GM18858 (cell line): ENCODE results near the gene ARHGEF12.

Source experiments
- ATAC-seq: cut with Tn5 transposase; IDR thresholded peaks from one replicate; pipeline ENCODE4 v1.9.1; 2021; ENCODE audit not compliant: unreplicated experiment

The ARHGEF12 gene

DNA sequence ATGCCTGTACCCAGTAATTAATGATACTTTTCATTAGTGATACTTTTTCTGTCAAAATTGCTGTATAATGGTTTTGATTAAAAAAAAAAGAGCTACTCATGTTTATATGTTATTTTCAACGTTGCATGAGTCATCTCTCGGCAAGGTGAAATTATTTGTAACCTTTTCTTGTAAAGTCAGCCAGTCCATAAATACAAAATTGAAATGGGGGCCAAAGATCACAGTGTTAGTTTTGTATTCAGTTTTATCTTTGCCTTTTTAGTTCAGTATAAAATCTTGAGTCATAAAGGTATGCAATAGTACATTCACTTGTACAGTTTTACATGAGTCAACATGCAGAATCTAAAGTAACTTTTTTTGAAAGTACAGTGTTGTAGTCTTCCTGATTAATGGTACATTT, 4.3 kb downstream of the ARHGEF12 start:
- ATAC-seq = no peak

DNA sequence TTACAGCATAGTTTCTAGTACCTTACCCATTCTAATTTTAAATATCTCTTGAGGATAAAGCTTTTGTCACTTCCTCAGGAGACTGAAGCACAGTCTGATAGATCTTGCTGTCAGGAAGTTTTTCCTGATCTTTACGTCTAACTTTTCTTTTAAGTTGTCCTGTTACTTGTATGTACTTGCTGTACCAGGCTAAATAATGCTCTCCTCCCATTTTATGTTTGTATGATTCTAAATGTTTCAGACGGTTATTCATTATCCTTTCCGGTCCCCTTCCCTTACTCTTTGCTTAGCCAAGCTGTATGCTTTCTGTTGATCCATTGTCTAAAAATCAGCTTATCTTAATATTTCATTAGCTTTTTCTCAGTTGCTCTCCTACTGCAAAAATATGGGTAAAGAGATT, 6.0 kb downstream of the ARHGEF12 start:
- ATAC-seq = no peak

DNA sequence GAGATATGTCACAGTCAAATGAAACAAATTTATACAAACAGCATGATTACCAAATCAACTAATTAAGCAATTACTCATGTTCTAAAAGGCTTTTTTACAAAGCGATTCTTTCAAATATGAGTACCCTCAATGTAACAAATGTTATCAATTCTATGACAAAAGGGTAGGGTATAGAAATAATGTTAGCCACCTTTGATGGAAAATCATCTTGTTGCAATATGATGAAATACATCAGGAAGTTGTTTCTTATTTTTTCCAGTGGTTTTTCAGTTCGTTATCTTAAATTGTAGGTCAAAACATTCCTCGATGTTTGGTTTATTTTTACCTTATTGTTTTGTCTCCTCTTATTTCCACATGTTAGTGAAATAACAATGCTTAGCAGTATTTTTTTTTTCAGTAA, 6.5 kb downstream of the ARHGEF12 start:
- no peak for ATAC-seq

DNA sequence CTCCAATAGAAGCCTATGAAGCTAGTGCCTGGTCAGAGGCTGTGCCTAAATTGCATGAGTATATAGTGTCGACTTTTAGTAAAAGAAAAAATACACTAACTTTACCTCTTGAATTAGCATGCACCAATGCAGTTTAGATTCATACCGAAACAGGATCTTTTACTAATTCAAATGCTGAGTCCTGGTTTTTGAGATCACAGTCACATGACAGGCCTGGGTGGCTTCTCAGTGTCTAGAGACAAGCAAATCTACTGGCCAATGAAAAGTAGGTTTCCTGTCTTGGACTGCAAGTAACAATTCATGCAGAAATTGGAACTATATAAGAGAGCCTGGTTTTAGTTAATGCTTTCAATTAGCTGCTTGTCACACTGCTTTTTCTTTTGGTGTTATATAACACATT, 7.2 kb downstream of the ARHGEF12 start:
- peak; percentile 42 for ATAC-seq

DNA sequence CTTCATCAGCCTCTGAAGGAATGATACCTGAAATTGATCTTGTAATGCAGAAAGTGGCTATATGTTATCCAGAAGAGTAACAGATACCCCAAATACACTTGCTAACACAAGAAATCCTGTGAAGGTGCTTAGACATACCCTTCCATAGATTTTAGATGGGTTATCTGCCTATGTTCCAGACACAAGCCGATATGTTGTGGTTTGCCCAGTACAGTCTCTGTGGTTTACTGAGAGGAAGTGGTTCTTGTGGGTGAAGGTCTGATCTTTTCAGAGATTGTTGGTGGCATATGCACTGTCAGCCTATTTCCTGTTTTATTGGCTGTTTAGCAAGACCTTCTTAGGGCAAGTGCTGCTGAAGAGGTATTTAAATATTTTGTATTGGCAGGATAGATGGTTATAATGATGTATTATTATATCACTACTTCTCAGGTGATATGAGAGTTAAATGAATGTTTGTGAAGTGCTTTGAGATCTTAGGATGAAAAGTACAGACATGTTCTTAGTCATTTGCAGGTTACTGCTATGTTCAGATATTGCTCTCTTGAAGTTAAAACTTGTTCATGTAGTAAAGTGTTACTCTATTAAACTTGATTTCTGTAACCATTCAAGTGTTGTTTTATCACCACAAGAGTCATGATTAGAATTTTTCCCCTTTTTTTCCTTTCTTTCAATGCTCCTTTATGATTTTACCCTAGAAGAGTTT, 8.2 kb downstream of the ARHGEF12 start:
- peak; percentile 73 for ATAC-seq

DNA sequence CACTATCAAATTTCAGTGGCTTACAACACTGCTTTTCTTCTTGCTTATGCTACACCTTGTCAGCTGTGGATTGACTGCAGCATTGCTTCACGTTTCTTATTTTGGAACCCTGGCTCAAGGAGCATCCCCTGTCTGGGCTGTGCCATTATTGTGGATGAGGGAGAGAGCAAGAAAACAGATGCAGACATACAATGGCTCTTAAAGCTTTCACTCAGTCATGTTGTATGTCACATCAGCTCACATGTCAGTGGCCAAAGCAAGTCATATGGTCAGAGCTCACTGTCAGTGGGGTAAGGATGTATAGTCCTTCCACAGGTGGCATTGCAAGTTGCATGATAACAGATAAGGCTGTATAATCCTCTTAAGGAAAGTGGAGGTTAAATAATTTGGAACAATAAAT, 10.0 kb downstream of the ARHGEF12 start:
- no peak for ATAC-seq

GRCh38 chr11:120350637-120351036, 14.4 kb downstream of the ARHGEF12 start:
- no peak for ATAC-seq

DNA sequence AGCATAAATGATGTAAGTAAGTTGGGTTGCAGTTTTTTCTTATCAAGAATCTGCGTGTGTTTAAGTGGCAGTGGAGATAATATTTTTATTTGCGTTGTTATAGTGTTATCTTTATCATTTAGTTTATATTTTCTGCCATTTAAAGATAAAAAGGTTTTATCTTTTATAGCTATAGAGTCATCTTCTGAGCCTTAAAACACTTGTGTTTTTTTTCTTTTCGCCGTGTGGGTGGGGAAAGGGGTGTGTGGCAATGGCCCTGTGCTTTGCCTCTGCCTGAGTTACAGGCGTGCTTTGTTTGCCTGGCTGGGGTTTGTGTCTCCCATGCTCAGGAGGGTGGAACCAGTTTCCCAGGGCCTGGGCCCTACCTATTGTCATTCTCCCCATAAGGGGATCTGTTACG, 16.2 kb downstream of the ARHGEF12 start:
- no peak for ATAC-seq

GRCh38 chr11:120354068-120354467, 17.9 kb downstream of the ARHGEF12 start:
- ATAC-seq = no peak

- ATAC-seq = no peak
Measured at GRCh38 chr11:120354779-120355178, 18.6 kb downstream of the ARHGEF12 start.

- no peak for ATAC-seq
Measured at GRCh38 chr11:120357620-120358019, 21.4 kb downstream of the ARHGEF12 start.

GRCh38 chr11:120358729-120359128, 22.5 kb downstream of the ARHGEF12 start:
- ATAC-seq = no peak

GRCh38 chr11:120363436-120363835, 27.2 kb downstream of the ARHGEF12 start:
- ATAC-seq = no peak

DNA sequence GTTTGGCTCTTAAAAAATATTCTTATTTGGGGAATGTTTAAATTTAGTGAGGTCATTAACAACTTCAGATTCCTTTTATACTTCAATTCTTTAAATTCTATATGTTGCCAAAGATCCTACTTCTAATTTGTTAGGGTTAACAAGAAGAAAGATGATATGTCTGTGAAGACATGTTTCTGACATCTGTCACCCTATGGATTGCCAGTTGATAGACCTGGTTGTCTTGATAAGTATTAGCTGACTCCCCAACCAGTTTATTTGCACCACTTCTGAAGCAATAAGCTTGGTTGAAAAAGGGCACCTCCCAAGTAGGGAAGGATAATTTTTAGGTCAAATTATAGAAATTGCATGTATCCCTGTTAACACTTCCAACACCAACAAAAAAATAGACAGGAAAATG, 29.3 kb downstream of the ARHGEF12 start:
- ATAC-seq = no peak

GRCh38 chr11:120372296-120372695, 36.1 kb downstream of the ARHGEF12 start:
- no peak for ATAC-seq

GRCh38 chr11:120375076-120375475, 38.9 kb downstream of the ARHGEF12 start:
- no peak for ATAC-seq

DNA sequence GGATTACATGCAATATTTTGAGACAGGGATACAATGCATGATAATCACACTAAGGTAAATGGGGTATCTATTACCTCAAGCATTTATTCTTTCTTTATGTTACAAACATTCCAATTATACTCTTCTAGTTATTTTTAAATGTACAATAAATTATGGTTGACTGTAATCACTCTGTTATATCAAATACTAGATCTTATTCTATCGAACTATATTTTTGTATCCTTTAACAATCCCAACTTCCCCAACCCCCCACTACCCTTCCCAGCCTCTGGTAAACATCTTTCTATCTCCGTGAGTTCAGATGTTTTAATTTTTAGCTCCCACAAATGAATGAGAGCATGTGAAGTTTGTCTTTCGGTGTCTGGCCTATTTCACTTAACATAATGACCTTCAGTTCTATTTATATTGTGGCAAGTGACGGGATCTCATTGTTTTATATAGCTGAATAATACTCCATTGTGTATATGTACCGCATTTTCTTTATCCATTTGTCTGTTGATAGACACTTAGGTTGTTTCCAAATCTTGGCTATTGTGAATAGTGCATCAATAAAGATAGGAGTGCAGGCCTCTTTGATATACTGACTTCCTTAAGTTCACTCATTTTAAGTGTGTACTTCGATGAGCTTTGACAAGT, 40.5 kb downstream of the ARHGEF12 start:
- no peak for ATAC-seq

DNA sequence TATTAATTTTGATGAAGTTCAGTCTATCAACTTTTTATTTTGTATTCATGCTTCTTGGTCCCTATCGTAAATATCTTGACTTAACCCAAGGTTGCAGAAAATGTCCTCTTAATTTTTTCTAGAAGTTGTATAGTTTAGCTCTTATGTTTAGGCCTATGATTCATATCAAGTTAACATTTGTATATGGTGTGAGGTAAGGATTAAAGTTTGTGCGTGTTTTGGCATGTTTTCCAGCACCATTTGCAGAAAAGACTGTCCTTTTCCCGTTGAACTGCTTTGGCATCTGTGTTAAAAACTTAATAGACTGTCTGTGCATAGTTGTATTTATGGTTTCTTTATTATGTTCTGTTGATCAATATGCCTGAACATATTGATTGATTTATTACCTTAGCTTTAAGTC, 42.3 kb downstream of the ARHGEF12 start:
- no peak for ATAC-seq

DNA sequence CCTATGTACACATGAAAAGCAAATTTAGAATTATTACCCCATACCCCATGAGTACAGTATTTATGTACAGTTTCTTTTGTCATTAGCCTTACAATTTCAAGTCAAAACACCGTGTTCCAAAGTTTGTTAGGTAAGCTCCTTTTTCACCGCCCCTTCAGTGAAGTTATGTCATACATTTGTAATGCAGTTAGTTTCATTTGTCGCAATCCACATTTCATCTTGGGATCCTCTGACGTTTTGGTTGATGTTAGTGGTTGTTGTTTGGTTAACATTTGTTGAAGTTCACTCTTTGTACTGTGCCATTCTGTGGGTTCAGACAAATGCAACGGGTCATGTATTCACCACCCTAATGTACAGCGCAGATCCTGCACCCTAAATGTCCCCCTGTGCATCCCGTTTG, 45.2 kb downstream of the ARHGEF12 start:
- ATAC-seq = no peak

- no peak for ATAC-seq
Measured at GRCh38 chr11:120383518-120384155, 47.4 kb downstream of the ARHGEF12 start.

- no peak for ATAC-seq
Measured at GRCh38 chr11:120384476-120384875, 48.3 kb downstream of the ARHGEF12 start.

GRCh38 chr11:120385110-120385509, 48.9 kb downstream of the ARHGEF12 start:
- no peak for ATAC-seq
